ENCODE measurements around the gene ASB18.

The ASB18 gene

GRCh38 chr2:236164201-236164924, 99.8 kb downstream of the ASB18 start:
- no peak for TF ChIP-seq FOXP2 (optimal IDR thresholded peaks at IDR 0.05; ENCODE audit: borderline replicate concordance, extremely low read depth, extremely low read length, insufficient read depth)
- no peak for TF ChIP-seq SIN3A (IDR thresholded peaks at IDR 0.05; ENCODE audit: borderline replicate concordance, insufficient read depth, low read length)
- no peak for TF ChIP-seq TAF1 (IDR thresholded peaks at IDR 0.05; ENCODE audit: borderline replicate concordance, insufficient read depth, low read length)
- TF ChIP-seq POLR2AphosphoS5 (IDR thresholded peaks at IDR 0.05; ENCODE audit: low read depth, low read length) = no peak
- TF ChIP-seq, protein P1, sequence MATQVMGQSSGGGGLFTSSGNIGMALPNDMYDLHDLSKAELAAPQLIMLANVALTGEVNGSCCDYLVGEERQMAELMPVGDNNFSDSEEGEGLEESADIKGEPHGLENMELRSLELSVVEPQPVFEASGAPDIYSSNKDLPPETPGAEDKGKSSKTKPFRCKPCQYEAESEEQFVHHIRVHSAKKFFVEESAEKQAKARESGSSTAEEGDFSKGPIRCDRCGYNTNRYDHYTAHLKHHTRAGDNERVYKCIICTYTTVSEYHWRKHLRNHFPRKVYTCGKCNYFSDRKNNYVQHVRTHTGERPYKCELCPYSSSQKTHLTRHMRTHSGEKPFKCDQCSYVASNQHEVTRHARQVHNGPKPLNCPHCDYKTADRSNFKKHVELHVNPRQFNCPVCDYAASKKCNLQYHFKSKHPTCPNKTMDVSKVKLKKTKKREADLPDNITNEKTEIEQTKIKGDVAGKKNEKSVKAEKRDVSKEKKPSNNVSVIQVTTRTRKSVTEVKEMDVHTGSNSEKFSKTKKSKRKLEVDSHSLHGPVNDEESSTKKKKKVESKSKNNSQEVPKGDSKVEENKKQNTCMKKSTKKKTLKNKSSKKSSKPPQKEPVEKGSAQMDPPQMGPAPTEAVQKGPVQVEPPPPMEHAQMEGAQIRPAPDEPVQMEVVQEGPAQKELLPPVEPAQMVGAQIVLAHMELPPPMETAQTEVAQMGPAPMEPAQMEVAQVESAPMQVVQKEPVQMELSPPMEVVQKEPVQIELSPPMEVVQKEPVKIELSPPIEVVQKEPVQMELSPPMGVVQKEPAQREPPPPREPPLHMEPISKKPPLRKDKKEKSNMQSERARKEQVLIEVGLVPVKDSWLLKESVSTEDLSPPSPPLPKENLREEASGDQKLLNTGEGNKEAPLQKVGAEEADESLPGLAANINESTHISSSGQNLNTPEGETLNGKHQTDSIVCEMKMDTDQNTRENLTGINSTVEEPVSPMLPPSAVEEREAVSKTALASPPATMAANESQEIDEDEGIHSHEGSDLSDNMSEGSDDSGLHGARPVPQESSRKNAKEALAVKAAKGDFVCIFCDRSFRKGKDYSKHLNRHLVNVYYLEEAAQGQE (IDR thresholded peaks at IDR 0.05; ENCODE audit: insufficient read depth in 1 of 2, low read depth in 2 of 2, low read length in 2 of 2) = no peak

GRCh38 chr2:236163471-236164200, 100.6 kb downstream of the ASB18 start:
- TF ChIP-seq POLR2AphosphoS5 (IDR thresholded peaks at IDR 0.05; ENCODE audit: low read depth, low read length) (no peak), FOXP2 (optimal IDR thresholded peaks at IDR 0.05; ENCODE audit: borderline replicate concordance, extremely low read depth, extremely low read length, insufficient read depth) (no peak), SIN3A (IDR thresholded peaks at IDR 0.05; ENCODE audit: borderline replicate concordance, insufficient read depth, low read length) (no peak), TAF1 (IDR thresholded peaks at IDR 0.05; ENCODE audit: borderline replicate concordance, insufficient read depth, low read length) (no peak)
- TF ChIP-seq, protein P1 (IDR thresholded peaks at IDR 0.05; ENCODE audit: insufficient read depth in 1 of 2, low read depth in 2 of 2, low read length in 2 of 2) = no peak

- TF ChIP-seq POLR2AphosphoS5 (IDR thresholded peaks at IDR 0.05; ENCODE audit: low read depth, low read length) = no peak
- no peak for TF ChIP-seq FOXP2 (optimal IDR thresholded peaks at IDR 0.05; ENCODE audit: borderline replicate concordance, extremely low read depth, extremely low read length, insufficient read depth)
- TF ChIP-seq, protein P1 (IDR thresholded peaks at IDR 0.05; ENCODE audit: insufficient read depth in 1 of 2, low read depth in 2 of 2, low read length in 2 of 2) = no peak
- TF ChIP-seq SIN3A (IDR thresholded peaks at IDR 0.05; ENCODE audit: borderline replicate concordance, insufficient read depth, low read length) = no peak
These were observed 101.2 kb downstream of the ASB18 start for GRCh38 chr2:236162882-236163470.

DNA sequence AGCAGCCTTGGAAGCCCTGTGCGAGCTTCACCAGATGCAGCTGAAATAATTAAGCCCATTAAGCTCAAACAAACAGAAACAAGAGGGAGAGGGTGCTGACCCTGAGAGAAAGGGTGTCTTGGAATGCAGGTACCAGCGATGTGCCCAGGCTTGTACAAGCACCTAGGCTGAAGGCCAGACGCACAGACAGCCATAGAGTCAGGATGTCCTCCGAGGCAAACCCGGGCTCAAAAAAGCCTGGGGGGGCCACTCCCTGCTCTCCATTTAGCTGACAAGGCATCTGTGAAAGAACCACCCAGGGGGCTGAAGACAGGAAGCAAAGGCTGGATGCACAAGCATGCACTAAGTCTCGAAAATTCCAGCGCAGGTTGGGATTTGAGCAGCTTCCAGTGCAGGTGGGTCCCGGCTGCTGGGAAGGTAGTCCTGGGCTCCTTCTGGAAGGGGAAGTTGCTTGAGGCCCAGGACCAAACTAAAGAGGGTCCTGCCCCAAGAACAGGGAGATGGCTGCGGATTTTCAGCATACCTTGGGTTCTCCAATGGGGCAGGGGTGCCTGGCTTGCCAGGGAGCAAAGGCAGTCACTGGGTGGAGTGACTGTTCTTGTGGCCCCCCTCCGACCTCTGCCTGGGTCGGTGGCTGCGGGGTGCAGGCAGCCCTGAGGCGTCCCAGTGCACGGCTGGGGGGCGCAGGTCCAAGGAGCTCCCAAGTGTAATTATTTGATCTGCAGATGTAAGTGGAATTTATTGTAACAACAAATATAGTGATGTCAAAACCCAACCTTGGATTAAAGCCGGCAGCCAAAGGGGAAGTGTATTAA, 102.0 kb downstream of the ASB18 start:
- no peak for TF ChIP-seq POLR2AphosphoS5 (IDR thresholded peaks at IDR 0.05; ENCODE audit: low read depth, low read length)
- TF ChIP-seq FOXP2 (optimal IDR thresholded peaks at IDR 0.05; ENCODE audit: borderline replicate concordance, extremely low read depth, extremely low read length, insufficient read depth) = no peak
- TF ChIP-seq TAF1 (IDR thresholded peaks at IDR 0.05; ENCODE audit: borderline replicate concordance, insufficient read depth, low read length) = no peak
- TF ChIP-seq, protein P1 (IDR thresholded peaks at IDR 0.05; ENCODE audit: insufficient read depth in 1 of 2, low read depth in 2 of 2, low read length in 2 of 2) = no peak
- no peak for TF ChIP-seq SIN3A (IDR thresholded peaks at IDR 0.05; ENCODE audit: borderline replicate concordance, insufficient read depth, low read length)
